HepG2 (cell line): ENCODE data around the gene GRB7. TPM values are rescaled to one million over a fixed set of nuclear protein-coding genes. Genes with fewer than 3 reads are reported as not detected.
A peak's percentile ranks its signal among the peaks of the same experiment; 100 is the strongest.

ENCODE experiments used
- ATAC-seq: fragments of 200-7000 bp; cut with Tn5 transposase; 3 replicates; pipeline ENCODE4 v1.9.1; 2020; ENCODE audit warnings: mild to moderate bottlenecking, moderate library complexity
- BruUV-seq: library from RNA; stranded (reverse); fragments of 400-500 nt; replicated peaks from 2 replicates; lab custom pipeline; 2021; lab: Mats Ljungman, UMichigan
- CTCF ChIA-PET: fragments of 300-600 bp; formaldehyde crosslinking; extraction: SDS; loops from one replicate; lab custom pipeline; 2021; ENCODE audit warnings: low total read pairs, inconsistent platforms, low intra/inter-chr PET ratio; lab: Yijun Ruan, JAX
- POLR2A ChIA-PET: fragments of 350-600 bp; sonication (Branson Sonifier 250); formaldehyde crosslinking; loops from one replicate; lab custom pipeline; 2020; ENCODE audit warnings: antibody characterized with exemption, inconsistent platforms; lab: Yijun Ruan, JAX
- DNase-seq: peaks from one replicate; pipeline ENCODE4 v3.0.0-alpha.2; 2015; ENCODE audit warnings: low spot score
- FAIRE-seq: peaks from 3 replicates; lab custom pipeline; 2011; peaks lifted over from hg19 to GRCh38; lab: Jason Lieb, UNC
- H2AFZ ChIP-seq: one replicate; pipeline ENCODE4 v1.6.1; 2011; ENCODE audit warnings: low read length, inconsistent platforms
- H3K27ac ChIP-seq: fragments of 300-600 bp; 3 replicates; pipeline ENCODE4 v1.8.0; 2011; ENCODE audit warnings: mixed run types, mild to moderate bottlenecking, mixed read lengths, low read length, inconsistent platforms; ENCODE audit not compliant: insufficient read depth; ENCODE audit errors: extremely low read length
- H3K27me3 ChIP-seq, 2 experiments: fragments of 200-600 bp in 1 of 2; 2 replicates in 1 of 2; 3 replicates in 1 of 2; pipeline versions ENCODE4 v1.6.0 to v1.8.0; 2011; ENCODE audit warnings: low read length in 2 of 2, mild to moderate bottlenecking in 2 of 2, moderate library complexity in 2 of 2, inconsistent platforms in 1 of 2; ENCODE audit not compliant: insufficient read depth in 2 of 2, control insufficient read depth in 1 of 2
- H3K36me3 ChIP-seq, 2 experiments: fragments of 200-600 bp in 1 of 2; replicated peaks in 1 of 2; 2 replicates in 1 of 2; 3 replicates in 1 of 2; pipeline versions ENCODE4 v1.5.1 to v1.8.0; 2011; ENCODE audit warnings: low read length in 2 of 2, inconsistent platforms in 1 of 2; ENCODE audit not compliant: insufficient read depth in 2 of 2, control insufficient read depth in 1 of 2
- H3K4me1 ChIP-seq: 2 replicates; pipeline ENCODE4 v1.5.1; 2012; ENCODE audit warnings: low read length, inconsistent platforms; ENCODE audit not compliant: insufficient read depth
- H3K4me2 ChIP-seq: 2 replicates; pipeline ENCODE4 v1.6.0; 2011; ENCODE audit warnings: low read depth, low read length, inconsistent platforms
- H3K4me3 ChIP-seq, 3 experiments: fragments of 200-600 bp in 1 of 3; sonication (generic), shearing (Covaris generic) in 1 of 3; replicated peaks in 1 of 3; 2 replicates each; pipeline ENCODE4 v1.5.1; 2011 to 2016; ENCODE audit warnings: low read length in 3 of 3, inconsistent platforms in 2 of 3, low read depth in 2 of 3, mild to moderate bottlenecking in 2 of 3, control low read depth in 1 of 3, mixed read lengths in 1 of 3; ENCODE audit not compliant: insufficient read depth in 1 of 3
- H3K79me2 ChIP-seq: one replicate; pipeline ENCODE4 v1.6.1; 2011; ENCODE audit warnings: low read length, inconsistent platforms; ENCODE audit not compliant: insufficient read depth
- H3K9ac ChIP-seq: 2 replicates; pipeline ENCODE4 v1.6.0; 2011; ENCODE audit warnings: mild to moderate bottlenecking, low read depth, low read length, inconsistent platforms; ENCODE audit not compliant: insufficient read depth
- H3K9me3 ChIP-seq: 2 replicates; pipeline ENCODE4 v1.5.1; 2012; ENCODE audit warnings: mild to moderate bottlenecking, low read length
- H4K20me1 ChIP-seq: 2 replicates; pipeline ENCODE4 v1.6.0; 2011; ENCODE audit warnings: inconsistent platforms, mild to moderate bottlenecking, low read length, moderate library complexity; ENCODE audit not compliant: insufficient read depth
- AGO2 ChIP-seq: fragments of 200-400 bp; formaldehyde crosslinking; optimal IDR thresholded peaks from 2 replicates; pipeline ENCODE3; 2017; ENCODE audit warnings: mild to moderate bottlenecking, low read depth, low read length, moderate library complexity
- SNAPC2 ChIP-seq: sonication (generic); formaldehyde crosslinking; IDR thresholded peaks from 2 replicates; pipeline ENCODE4 v1.8.1; 2022; ENCODE audit warnings: mild to moderate bottlenecking, missing genetic modification reagents
- ZNF263 ChIP-seq: sonication (generic); formaldehyde crosslinking; IDR thresholded peaks from 2 replicates; pipeline ENCODE4 v1.4.0; 2020; ENCODE audit warnings: missing genetic modification reagents
- ZNF512 ChIP-seq: sonication (generic); formaldehyde crosslinking; IDR thresholded peaks from 2 replicates; pipeline ENCODE4 v1.4.0; 2020; ENCODE audit warnings: mild to moderate bottlenecking, missing genetic modification reagents
- WGBS: methylation state at CpG from one replicate; pipeline ENCODE4 v1.1.6; 2017; ENCODE audit warnings: low lambda C conversion rate; 5-methylcytosine and 5-hydroxymethylcytosine counted together
- in situ Hi-C: cut with HindIII; loops from 2 replicates; pipeline ENCODE4 v1.10.0; 2017; ENCODE audit warnings: low pct_unique_long_range_greater_than_20kb; ENCODE audit not compliant: extremely low pct_ligation_motif_present
- intact Hi-C: fragments of 100-400 bp; cut with micrococcal nuclease; formaldehyde crosslinking; loops from one replicate; pipeline ENCODE4 v1.10.0; 2022; ENCODE audit not compliant: unreplicated experiment
- polyA plus RNA-seq, 8 experiments: library from polyadenylated mRNA; depleted of rRNA in 3 of 8; stranded (reverse) in 7 of 8; unstranded in 1 of 8; fragments of >200 nt; fragmentation: Illumina TruSeq in 4 of 8; extraction: Trizol in 4 of 8; gene quantifications; 2 replicates each; pipeline versions ENCODE4 v1.2.1 to v1.2.3, GENCODE V29; 2011 to 2016; ENCODE audit warnings: low read depth in 4 of 8, missing spikeins in 1 of 8, mixed read lengths in 1 of 8; ENCODE audit not compliant: insufficient read depth in 1 of 8
- total RNA-seq, 5 experiments: library from RNA; depleted of rRNA; stranded (reverse); fragments of >200 nt; fragmentation: Illumina TruSeq; extraction: Trizol; gene quantifications; 2 replicates each; pipeline ENCODE4 v1.2.3, GENCODE V29; 2016; ENCODE audit warnings: low read depth in 1 of 5

The GRB7 gene
- total and polyA plus RNA-seq, 2 of the 13 experiments (the other 11 are each of a cell fraction or from before 2014, with no cell fraction given): 60.2 to 77.7 TPM

- no peak for FAIRE-seq
- no peak overlapping the region for H3K4me3 ChIP-seq
Measured at GRCh38 chr17:39715375-39716072, 22.2 kb upstream of the GRB7 start.

More at GRCh38 chr17:39715375-39716072, 22.2 kb upstream of the GRB7 start:
- Histone ChIP-seq H3K9me3 (no peaks in the 10 kb centered on the region), H2AFZ (no peak overlapping the region), H3K4me2 (no peak overlapping the region), H3K36me3 (peaks cover 34 to 88% of the 10 kb centered on the region in 2 experiments), H3K27ac (no peak overlapping the region), H3K79me2 (no peaks in the 10 kb centered on the region), H3K9ac (no peak overlapping the region), H4K20me1 (no peaks in the 10 kb centered on the region), H3K27me3 (no peaks in the 10 kb centered on the region), H3K4me1 (no peaks in the 10 kb centered on the region)
- ATAC-seq (no peak; the same call in 2 of the 3 replicates), DNase-seq (no peak)
- ChIA-PET CTCF (no interaction called here), POLR2A (interaction anchor here (0.6 to 4.1 kb wide), 3 partner anchors 12 to 24 kb away, joined by 3 to 11 read pairs (median 3); no protein-coding TSS in a partner anchor)
- BruUV-seq: no TSS peak
- WGBS: 98% methylated on average over 18 of the region's 18 CpGs
- intact Hi-C loops: no loop called here
- in situ Hi-C loops: no loop called here
- TF ChIP-seq AGO2: peak; percentile 50
- no peak for TF ChIP-seq SNAPC2 (CRISPR knock-in tag)
- TF ChIP-seq ZNF263: peak; percentile 92
- TF ChIP-seq ZNF512 (CRISPR knock-in tag): no peak
